Activated T-cell treated with anti-CD3 and anti-CD28 coated beads, Interleukin-2, amount 50 U/mL, for 24 hours (primary cell): ENCODE data around the gene DEDD.

Source experiments
- DNase-seq: peaks from one replicate; pipeline ENCODE4 v3.0.0-alpha.2; 2020
- H3K27ac Mint-ChIP-seq: 2 replicates; pipeline ENCODE4 v1.8.0; 2020; ENCODE audit warnings: mild to moderate bottlenecking, mixed read lengths
- H3K27me3 Mint-ChIP-seq: 2 replicates; pipeline ENCODE4 v1.8.0; 2020; ENCODE audit warnings: mixed read lengths
- H3K36me3 Mint-ChIP-seq: 2 replicates; pipeline ENCODE4 v1.8.0; 2020; ENCODE audit warnings: low read depth, mixed read lengths
- H3K4me1 Mint-ChIP-seq: 2 replicates; pipeline ENCODE4 v1.8.0; 2020; ENCODE audit warnings: low read depth, mixed read lengths
- H3K4me3 Mint-ChIP-seq: 2 replicates; pipeline ENCODE4 v1.8.0; 2020; ENCODE audit warnings: mild to moderate bottlenecking, moderate library complexity, mixed read lengths
- H3K9me3 Mint-ChIP-seq: 2 replicates; pipeline ENCODE4 v1.8.0; 2020; ENCODE audit warnings: mixed read lengths

DEDD gene

DNA sequence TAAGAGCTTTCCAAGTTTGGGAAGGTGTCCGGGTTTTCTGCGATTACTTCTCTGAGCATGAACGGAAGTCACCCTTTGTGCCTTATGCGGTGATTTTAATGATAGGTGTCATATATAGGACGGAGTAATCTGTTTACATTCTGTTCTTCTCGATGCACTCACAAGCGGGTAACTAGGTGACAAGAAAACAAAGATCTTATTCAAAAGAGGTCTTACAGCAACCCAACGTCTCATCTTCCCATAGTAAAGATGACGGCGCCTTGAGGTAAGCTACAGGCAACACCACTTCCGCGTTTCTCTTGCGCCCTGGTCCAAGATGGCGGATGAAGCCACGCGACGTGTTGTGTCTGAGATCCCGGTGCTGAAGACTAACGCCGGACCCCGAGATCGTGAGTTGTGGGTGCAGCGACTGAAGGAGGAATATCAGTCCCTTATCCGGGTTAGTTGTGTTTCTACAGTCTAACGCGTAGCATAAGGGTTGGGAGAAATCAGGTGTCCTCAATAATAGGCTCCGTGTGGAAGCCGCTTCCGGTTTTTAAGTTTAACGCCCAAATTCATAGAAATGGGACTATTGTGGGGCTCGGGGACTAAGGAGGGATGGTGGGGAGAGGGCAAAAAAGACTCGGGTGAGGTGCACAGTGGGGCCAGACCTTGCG lies 21.3 kb upstream of the DEDD start, which contains the start of gene UFC1:
Gene UFC1, plus strand, starts transcription at position 297 of the 656 bp plus-strand sequence. Its CDS starts 20 bp downstream, at position 317.
- peak within 1 kb of the TSS; percentile 100 for H3K27ac Mint-ChIP-seq
- H3K9me3 Mint-ChIP-seq: no peaks in the 10 kb centered on the region
- peaks cover 27% of the 10 kb centered on the region for H3K4me1 Mint-ChIP-seq
- H3K36me3 Mint-ChIP-seq: peaks cover 41% of the 10 kb centered on the region
- peak within 1 kb of the TSS; percentile 94 for H3K4me3 Mint-ChIP-seq
- no peaks in the 10 kb centered on the region for H3K27me3 Mint-ChIP-seq
- DNase-seq: peak; percentile 86

DNA sequence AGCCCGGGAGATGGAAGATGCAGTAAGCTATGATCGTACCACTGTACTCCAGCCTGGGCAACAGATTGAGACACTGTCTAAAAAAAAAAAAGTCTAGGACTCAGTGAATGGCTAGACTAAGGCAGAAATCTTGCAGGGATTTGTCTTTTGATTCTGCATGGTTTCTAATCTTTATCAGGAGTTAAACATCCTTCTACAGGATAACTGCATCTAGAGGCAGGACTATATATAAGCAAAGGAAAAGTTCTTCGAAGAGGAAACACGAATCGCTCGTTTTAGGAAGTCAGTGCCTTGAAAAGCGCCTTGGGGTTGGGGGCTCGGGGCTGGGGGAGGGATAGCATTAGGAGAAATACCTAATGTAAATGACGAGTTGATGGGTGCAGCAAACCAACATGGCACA lies 20.7 kb upstream of the DEDD start:
- H3K27ac Mint-ChIP-seq: peak overlapping the region; percentile 80
- DNase-seq: no peak
- H3K4me1 Mint-ChIP-seq: peaks cover 21% of the 10 kb centered on the region
- peaks cover 35% of the 10 kb centered on the region for H3K36me3 Mint-ChIP-seq
- H3K4me3 Mint-ChIP-seq: peak overlapping the region; percentile 94
- H3K9me3 Mint-ChIP-seq: no peaks in the 10 kb centered on the region
- H3K27me3 Mint-ChIP-seq: no peaks in the 10 kb centered on the region

DNA sequence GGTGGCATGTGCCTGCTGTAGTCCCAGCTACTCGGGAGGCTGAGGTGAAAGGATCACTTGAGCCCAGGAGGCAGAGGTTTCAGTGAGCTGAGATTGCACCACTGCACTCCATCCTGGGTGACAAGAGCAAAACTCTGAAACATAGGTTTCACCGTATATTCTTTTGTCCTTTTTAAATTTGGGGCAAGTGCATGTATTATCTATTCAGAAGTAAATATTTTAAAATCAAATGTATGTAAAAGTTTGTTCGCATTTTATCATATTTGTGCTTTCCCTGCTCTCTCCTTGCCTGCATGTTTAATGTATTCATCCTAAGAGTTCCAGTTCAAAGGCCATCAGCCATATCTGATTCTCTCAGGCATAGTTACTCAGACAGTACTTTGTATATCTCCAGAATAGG lies 13.4 kb upstream of the DEDD start:
- H3K4me1 Mint-ChIP-seq: no peaks in the 10 kb centered on the region
- H3K27ac Mint-ChIP-seq: no peak overlapping the region
- H3K4me3 Mint-ChIP-seq: no peak overlapping the region
- H3K36me3 Mint-ChIP-seq: no peaks in the 10 kb centered on the region
- H3K9me3 Mint-ChIP-seq: no peaks in the 10 kb centered on the region
- no peak for DNase-seq
- H3K27me3 Mint-ChIP-seq: no peaks in the 10 kb centered on the region

DNA sequence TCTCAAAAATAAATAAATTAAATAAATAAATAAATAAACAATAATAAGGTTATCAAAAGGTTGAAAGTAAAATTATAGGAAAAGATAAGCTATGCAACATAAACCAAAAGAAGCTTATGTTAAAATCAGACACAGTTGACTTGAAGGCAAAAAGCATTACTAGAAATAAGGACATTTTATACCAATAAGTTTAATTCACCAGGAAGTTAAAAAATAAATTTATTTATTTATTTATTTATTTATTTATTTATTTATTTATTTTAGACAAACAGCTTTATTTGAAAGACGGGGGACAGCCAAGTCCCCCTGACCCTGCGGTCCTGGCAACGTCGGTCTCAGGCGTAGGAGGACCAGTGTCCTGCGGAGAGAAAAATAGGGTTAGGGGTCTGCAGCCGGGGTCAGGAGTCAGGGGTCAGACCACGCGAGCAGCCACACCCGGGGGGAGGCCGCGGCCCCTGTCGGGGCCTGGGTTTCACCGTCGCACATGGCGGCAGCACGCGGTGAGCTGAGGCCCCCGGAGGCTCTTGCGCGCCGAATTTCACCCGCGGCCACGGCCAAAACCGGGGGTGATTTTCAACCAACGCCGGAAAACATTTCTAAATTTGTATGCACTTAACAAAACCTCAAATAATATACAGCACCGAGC lies 8.4 kb upstream of the DEDD start:
- Mint-ChIP-seq H3K9me3 (no peaks in the 10 kb centered on the region), H3K27ac (no peak overlapping the region), H3K4me1 (peaks cover 1% of the 10 kb centered on the region), H3K4me3 (no peak overlapping the region), H3K36me3 (peaks cover 7% of the 10 kb centered on the region), H3K27me3 (no peaks in the 10 kb centered on the region)
- DNase-seq: no peak

DNA sequence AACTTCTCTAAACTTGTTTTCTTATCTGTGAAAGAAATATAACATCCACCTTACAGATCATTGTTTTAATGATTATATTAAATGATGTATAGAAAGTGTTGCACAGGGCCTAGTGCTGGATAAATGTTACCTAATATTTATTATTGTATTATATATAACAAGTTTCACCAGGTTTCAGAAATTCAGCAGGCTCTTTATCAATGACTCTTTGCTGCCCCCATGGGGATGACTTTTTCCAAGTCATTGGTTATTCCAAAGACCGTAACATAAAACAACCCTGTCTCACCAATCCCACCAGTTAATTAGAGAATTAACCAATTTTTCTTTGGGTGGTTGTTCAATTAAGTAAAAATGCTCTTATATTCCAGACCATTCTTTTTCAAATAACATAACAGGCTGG lies 7.3 kb upstream of the DEDD start:
- H3K36me3 Mint-ChIP-seq: peaks cover 15% of the 10 kb centered on the region
- H3K9me3 Mint-ChIP-seq: no peaks in the 10 kb centered on the region
- no peak overlapping the region for H3K4me3 Mint-ChIP-seq
- no peak overlapping the region for H3K27ac Mint-ChIP-seq
- no peak for DNase-seq
- H3K4me1 Mint-ChIP-seq: peaks cover 7% of the 10 kb centered on the region
- no peaks in the 10 kb centered on the region for H3K27me3 Mint-ChIP-seq

DNA sequence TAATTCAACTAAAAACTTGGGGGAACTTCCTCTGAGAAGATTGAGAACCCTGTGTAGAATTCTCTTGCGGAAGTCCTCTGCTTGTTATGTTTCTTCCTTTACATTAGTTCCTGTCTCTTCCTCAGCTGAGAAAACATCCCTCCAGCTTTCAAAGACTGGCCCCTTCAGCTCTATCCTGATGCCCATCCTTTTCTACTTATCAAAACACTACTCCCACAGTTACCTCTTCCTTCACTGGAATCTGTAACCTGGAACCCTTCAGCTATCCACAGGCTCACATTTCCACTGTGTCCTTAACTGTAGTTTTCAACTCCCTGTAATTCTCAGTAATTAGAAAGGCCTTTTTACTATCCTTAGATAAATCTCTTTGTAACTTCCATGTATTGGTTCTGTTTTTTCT lies 6.0 kb upstream of the DEDD start:
- no peaks in the 10 kb centered on the region for H3K27me3 Mint-ChIP-seq
- peaks cover 15% of the 10 kb centered on the region for H3K36me3 Mint-ChIP-seq
- H3K9me3 Mint-ChIP-seq: no peaks in the 10 kb centered on the region
- no peak overlapping the region for H3K4me3 Mint-ChIP-seq
- no peak overlapping the region for H3K27ac Mint-ChIP-seq
- H3K4me1 Mint-ChIP-seq: peaks cover 7% of the 10 kb centered on the region
- no peak for DNase-seq

DNA sequence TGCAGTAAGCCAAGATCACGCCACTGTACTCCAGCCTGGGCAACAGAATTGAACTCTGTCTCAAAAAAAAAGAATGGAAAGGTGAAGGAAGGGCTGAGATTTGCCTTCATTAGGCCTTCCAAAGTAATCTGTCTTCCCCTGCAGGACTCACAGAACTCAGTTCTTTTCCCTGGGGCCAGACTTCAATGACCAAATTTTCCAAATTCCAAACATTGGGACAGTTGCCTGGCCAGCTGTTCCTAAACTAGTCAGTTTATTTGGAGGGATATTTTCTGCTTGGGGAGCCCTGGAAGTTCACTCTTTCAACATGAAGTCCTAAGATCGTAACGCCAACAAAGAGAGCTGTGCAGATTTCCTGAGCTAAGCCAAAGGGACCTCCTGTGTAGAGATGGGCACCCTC lies 5.4 kb upstream of the DEDD start:
- peaks cover 7% of the 10 kb centered on the region for H3K4me1 Mint-ChIP-seq
- H3K27ac Mint-ChIP-seq: no peak overlapping the region
- no peak overlapping the region for H3K4me3 Mint-ChIP-seq
- H3K36me3 Mint-ChIP-seq: peaks cover 15% of the 10 kb centered on the region
- H3K27me3 Mint-ChIP-seq: no peaks in the 10 kb centered on the region
- DNase-seq: no peak
- H3K9me3 Mint-ChIP-seq: no peaks in the 10 kb centered on the region

DNA sequence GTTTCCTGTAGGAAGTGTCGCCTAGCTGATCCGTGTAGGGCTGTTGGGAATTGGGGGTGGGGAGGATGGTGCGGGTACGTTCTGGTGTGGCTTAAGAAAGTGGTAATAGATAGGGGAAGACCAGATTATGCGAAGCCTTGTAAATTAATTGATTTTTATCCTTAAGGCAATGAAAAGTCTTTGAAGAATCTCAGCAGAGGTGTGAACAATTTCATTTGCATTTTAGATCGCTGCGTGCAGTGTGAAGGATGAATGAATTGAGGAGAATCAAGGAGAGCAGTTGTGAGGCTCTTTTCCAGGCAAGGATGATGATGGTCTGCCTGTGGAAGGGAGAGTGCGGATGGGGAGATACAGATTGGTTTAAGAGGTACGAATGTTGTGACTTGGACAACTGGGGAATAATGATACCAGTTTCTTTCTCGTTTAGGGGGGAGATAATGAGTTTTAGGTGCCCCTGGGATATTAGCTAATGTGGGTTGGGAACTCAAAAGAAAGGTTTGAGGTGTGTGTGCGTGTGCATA lies 813 bp upstream of the DEDD start:
- Mint-ChIP-seq H3K4me3 (no peak overlapping the region), H3K36me3 (peaks cover 47% of the 10 kb centered on the region), H3K27ac (no peak overlapping the region), H3K27me3 (no peaks in the 10 kb centered on the region), H3K4me1 (peaks cover 42% of the 10 kb centered on the region), H3K9me3 (no peaks in the 10 kb centered on the region)
- DNase-seq: no peak

DNA sequence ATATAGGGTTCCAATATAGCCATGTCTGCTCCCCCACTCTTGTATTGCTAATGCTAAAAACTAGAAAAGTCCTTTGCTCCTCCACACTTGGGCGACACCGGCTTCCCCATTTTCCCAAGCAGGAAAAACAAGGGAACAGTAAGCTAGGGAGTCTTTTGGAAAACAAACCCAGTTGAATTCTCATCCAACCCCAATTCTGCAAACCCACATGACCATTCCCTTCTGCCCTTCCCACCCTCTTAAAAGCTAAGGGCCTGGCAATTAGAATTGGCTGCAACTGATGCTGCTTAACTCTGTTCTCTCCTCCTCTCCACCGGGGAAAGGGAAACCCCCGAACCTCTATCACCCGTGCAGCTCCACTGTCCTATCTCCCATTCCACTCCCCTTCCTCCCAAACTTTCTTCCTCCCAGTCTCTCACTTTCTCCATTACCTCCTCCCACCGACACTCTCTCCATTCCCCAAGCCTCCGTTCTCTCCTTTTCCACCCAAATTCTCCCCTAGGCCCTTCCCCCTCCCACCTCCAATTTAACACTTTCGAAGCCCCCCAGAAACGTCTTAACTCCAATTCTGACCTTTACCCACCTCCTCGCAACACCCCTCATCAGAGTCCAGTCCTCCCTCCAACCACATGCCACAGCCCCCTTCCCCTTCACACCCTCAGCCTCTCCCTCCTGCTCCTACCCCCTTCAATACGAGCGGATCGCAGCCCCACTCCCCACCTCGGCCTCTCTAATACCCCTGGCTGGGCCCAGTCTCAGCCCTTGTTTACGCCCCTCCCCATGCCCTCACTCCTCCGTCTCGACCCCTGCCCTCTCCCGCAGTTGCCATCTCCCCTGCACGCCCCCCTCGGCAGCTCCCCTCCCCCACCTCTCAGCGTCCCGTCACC lies 701 bp downstream of the DEDD start:
- DNase-seq: no peak
- no peak overlapping the region for H3K27ac Mint-ChIP-seq
- no peaks in the 10 kb centered on the region for H3K27me3 Mint-ChIP-seq
- no peaks in the 10 kb centered on the region for H3K9me3 Mint-ChIP-seq
- H3K4me3 Mint-ChIP-seq: no peak overlapping the region
- peaks cover 56% of the 10 kb centered on the region for H3K4me1 Mint-ChIP-seq
- H3K36me3 Mint-ChIP-seq: peaks cover 62% of the 10 kb centered on the region

DNA sequence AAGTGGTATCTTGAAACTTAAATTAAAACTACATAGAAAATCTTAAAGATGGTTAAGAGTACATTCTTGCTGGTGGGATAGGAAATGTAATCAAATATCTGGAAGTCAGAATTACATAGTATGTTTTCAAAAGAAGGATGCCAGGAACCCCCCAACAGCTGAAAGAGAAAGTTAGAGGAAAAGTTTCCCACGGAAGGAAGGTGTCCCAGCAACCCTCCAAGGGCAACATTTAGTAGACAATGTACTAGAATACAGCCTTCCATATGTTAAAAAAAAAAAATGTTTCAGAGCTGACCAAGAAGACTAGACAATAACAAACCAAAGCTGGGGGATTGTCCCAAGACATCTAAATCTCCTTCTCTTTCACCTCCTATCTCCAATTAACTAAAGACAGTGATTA lies 2.2 kb downstream of the DEDD start:
- H3K9me3 Mint-ChIP-seq: no peaks in the 10 kb centered on the region
- peak overlapping the region; percentile 16 for H3K4me3 Mint-ChIP-seq
- H3K27me3 Mint-ChIP-seq: no peaks in the 10 kb centered on the region
- peaks cover 64% of the 10 kb centered on the region for H3K36me3 Mint-ChIP-seq
- H3K27ac Mint-ChIP-seq: no peak overlapping the region
- peaks cover 59% of the 10 kb centered on the region for H3K4me1 Mint-ChIP-seq
- no peak for DNase-seq

DNA sequence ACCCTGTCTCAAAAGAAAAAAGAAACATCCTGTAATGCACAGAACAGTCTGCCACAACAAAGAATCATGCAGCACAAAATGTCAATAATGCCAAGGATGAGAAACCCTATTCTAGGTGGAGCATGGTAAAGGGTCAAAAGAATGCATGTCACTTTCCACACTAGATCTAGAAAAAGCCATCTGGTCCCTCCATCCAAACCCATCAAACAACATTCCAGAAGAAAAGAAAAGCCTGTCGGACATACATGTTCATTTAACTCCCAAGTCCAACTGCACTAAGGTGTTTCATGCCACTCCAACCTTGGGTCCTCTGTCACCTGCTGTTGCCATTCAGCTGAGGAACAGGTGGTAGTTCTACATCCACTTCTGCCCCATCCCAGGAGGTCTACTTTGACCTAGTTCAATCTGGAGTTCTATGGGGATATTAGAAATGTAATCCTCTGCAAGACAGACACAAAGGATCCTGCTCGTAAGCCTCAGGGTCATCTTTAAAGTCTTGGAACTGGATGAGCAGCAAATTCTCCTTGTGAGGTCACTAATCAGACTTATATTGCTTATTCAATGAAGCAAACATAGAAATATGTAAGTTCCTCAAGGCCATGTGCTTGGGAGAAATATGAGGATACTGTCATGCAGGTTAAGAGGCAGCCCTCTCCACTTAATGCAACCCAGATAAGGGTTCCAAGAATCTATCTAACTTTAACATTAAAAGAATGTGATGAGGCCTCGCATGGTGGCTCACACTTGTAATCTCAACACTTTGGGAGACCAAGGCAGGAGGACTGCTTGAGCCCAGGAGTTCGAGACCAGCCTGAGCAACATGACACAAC lies 3.7 kb downstream of the DEDD start:
- H3K36me3 Mint-ChIP-seq: peaks cover 74% of the 10 kb centered on the region
- H3K27ac Mint-ChIP-seq: no peak overlapping the region

DNA sequence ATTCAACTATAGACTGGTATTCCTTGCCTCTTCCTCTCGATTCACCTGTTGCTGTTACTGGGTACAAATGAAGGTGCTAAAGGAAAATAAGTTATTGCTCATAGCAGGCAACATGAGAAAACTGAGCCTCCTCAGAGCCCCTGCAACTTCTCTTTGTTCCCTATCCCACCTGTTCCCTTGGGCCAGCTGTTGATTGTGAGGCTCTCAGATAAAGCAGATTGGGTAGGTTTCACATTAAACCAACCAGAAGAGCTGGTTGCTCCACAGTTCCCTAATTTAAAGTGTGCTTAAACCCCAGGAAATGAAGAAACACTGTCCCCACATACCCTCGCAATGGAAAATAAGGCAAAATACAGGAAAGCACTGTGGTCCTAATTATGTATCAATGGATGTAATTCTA lies 4.8 kb downstream of the DEDD start:
- DNase-seq: no peak
- no peaks in the 10 kb centered on the region for H3K27me3 Mint-ChIP-seq
- no peak overlapping the region for H3K4me3 Mint-ChIP-seq
- no peak overlapping the region for H3K27ac Mint-ChIP-seq
- H3K9me3 Mint-ChIP-seq: no peaks in the 10 kb centered on the region
- peaks cover 58% of the 10 kb centered on the region for H3K4me1 Mint-ChIP-seq
- H3K36me3 Mint-ChIP-seq: peaks cover 86% of the 10 kb centered on the region

More for the DNA sequence above, 3.7 kb downstream of the DEDD start:
- Mint-ChIP-seq H3K4me1 (peaks cover 56% of the 10 kb centered on the region), H3K9me3 (no peaks in the 10 kb centered on the region), H3K4me3 (no peak overlapping the region), H3K27me3 (no peaks in the 10 kb centered on the region)
- no peak for DNase-seq

DNA sequence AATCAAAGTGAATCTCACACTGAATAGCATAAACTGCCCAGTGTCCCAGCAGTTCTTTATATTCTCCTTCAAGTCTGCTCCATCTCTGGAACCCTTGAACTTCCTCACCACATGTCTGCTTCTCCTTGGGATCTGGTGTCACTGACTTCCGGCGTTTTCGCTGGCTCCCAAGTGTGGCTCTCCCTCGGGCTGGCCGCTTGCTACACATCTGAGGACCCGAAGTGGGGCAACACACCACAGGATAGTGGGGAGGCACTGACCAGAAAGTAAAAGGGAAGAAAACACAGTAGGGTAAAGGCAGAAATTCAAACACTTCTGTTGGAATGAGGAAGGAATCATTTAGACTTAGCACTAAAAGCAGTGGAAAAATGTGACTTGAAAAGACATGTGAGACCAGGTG lies 9.5 kb downstream of the DEDD start:
- Mint-ChIP-seq H3K4me3 (no peak overlapping the region), H3K27ac (peak overlapping the region; percentile 83), H3K9me3 (no peaks in the 10 kb centered on the region), H3K27me3 (no peaks in the 10 kb centered on the region), H3K36me3 (peaks cover 96% of the 10 kb centered on the region), H3K4me1 (peaks cover 60% of the 10 kb centered on the region)
- DNase-seq: no peak

DNA sequence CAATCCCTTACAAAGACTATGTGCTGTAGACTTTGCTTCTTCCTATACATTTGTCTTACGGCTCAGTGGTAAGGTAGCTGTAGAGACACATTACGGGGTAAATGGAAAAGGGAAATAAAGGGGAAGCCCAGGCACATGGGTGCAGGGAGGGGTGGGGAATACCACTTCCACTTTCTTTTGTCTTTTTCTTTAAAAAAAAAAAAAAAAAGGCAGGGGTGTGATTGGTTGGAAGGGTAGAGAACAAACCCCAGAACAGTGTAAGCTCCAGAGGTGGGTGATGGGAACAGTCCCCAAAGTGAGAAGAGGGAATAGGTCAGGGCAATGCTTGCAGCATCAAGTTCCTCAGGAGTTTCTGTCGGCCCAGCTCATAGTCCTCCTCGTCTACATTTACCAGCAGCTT lies 10.6 kb downstream of the DEDD start:
- Mint-ChIP-seq H3K9me3 (no peaks in the 10 kb centered on the region), H3K4me1 (peaks cover 53% of the 10 kb centered on the region), H3K27me3 (no peaks in the 10 kb centered on the region), H3K27ac (peak overlapping the region; percentile 87), H3K4me3 (no peak overlapping the region), H3K36me3 (peaks cover 95% of the 10 kb centered on the region)
- no peak for DNase-seq
